OCI-LY7 (cell line): Measurements from ENCODE around the gene KRT17.
"Not testable (repeated sequence)": the region's sequence is repeated elsewhere in the genome, so short reads cannot be mapped to it uniquely, and the experiment has no call there.

ENCODE experiments used
- CTCF ChIP-seq: fragments of 200-600 bp; sonication (generic); conservative IDR thresholded peaks from 2 replicates; pipeline ENCODE4 v1.5.1; 2014; ENCODE audit warnings: mild to moderate bottlenecking, antibody characterized with exemption, low read length, moderate library complexity, mixed read lengths
- EZH2phosphoT487 ChIP-seq: fragments of 200-600 bp; sonication (generic); IDR thresholded peaks from 2 replicates; pipeline ENCODE4 v1.6.1; 2018; ENCODE audit warnings: low read depth, borderline replicate concordance, mild to moderate bottlenecking, mixed run types, antibody characterized with exemption, low read length, moderate library complexity, mixed read lengths

- TF ChIP-seq CTCF, EZH2phosphoT487: not testable (repeated sequence)
Measured at GRCh38 chr17:41619927-41620582, 4.3 kb downstream of the KRT17 start.
